Measurements from ENCODE around the gene INPP5D.

- TF ChIP-seq CTCF (IDR thresholded peaks at IDR 0.05; ENCODE audit: low read depth, low read length) = no peak
- no peak for TF ChIP-seq EZH2phosphoT487 (IDR thresholded peaks at IDR 0.05; ENCODE audit: low read depth)
Measured at GRCh38 chr2:233100192-233100998, 40.3 kb downstream of the INPP5D start.

Data from OCI-LY3 (cell line).